ENCODE results near the gene DCTD. TPM values are rescaled to one million over a fixed set of nuclear protein-coding genes. Genes with fewer than 3 reads are reported as not detected.

The DCTD gene
- total and polyA plus RNA-seq, 2 experiments from 2014 or later, result 39.3 to 40.3 TPM

DNA sequence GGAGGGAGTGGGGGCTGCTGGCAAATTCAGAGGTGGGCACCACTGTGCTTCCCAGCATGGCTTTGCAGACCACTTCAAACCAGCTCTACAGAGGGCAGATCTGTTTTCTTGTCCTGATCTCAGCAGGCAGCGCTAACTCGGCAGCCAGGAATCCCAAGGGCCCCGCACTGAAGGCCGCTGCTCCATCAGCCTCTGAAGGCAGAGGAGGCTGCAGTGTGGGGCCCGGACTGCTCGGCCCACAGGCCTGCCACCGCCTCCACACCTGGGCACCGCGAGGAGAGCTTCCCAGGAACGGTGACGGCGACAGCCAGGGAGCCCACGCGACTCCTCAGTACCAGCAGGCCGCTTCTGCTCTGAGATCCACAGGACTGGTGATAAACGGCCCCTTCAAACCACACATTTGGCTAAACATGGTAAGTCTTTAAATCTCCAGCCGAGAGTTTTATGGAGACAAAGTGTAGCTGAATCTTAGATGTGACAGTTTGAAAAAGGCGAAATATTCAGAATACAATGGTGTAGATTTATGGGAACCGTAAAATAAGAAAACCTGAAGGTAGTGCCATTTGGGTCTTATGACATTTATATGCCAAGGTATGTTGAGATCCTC, 23.6 kb downstream of the DCTD start:
- H4K20me1 ChIP-seq (replicated peaks; ENCODE audit: insufficient read depth), result peaks cover 5% of the 10 kb centered on the region; the same call in 1 of the 2 replicates
- Mint-ChIP-seq H3K9me3 (no peaks in the 10 kb centered on the region), H3K36me3 (ENCODE audit: low read depth) (peaks cover 46% of the 10 kb centered on the region), H3K4me3 (no peak overlapping the region), H3K4me1 (peaks cover 4% of the 10 kb centered on the region; the same call in 1 of the 3 replicates), H3K27ac (no peak overlapping the region; the same call in 1 of the 2 replicates), H3K27me3 (ENCODE audit: insufficient read depth, low read depth, poor library complexity) (peaks cover 5% of the 10 kb centered on the region)
- no peaks in the 10 kb centered on the region for H3K4me1 ChIP-seq (ENCODE audit: insufficient read depth)
- no peaks in the 10 kb centered on the region; the same call in none of the 2 replicates for H3K36me3 ChIP-seq (ENCODE audit: insufficient read depth)
- no peaks in the 10 kb centered on the region for H3K27me3 ChIP-seq (ENCODE audit: insufficient read depth)
- TF ChIP-seq, protein P1, sequence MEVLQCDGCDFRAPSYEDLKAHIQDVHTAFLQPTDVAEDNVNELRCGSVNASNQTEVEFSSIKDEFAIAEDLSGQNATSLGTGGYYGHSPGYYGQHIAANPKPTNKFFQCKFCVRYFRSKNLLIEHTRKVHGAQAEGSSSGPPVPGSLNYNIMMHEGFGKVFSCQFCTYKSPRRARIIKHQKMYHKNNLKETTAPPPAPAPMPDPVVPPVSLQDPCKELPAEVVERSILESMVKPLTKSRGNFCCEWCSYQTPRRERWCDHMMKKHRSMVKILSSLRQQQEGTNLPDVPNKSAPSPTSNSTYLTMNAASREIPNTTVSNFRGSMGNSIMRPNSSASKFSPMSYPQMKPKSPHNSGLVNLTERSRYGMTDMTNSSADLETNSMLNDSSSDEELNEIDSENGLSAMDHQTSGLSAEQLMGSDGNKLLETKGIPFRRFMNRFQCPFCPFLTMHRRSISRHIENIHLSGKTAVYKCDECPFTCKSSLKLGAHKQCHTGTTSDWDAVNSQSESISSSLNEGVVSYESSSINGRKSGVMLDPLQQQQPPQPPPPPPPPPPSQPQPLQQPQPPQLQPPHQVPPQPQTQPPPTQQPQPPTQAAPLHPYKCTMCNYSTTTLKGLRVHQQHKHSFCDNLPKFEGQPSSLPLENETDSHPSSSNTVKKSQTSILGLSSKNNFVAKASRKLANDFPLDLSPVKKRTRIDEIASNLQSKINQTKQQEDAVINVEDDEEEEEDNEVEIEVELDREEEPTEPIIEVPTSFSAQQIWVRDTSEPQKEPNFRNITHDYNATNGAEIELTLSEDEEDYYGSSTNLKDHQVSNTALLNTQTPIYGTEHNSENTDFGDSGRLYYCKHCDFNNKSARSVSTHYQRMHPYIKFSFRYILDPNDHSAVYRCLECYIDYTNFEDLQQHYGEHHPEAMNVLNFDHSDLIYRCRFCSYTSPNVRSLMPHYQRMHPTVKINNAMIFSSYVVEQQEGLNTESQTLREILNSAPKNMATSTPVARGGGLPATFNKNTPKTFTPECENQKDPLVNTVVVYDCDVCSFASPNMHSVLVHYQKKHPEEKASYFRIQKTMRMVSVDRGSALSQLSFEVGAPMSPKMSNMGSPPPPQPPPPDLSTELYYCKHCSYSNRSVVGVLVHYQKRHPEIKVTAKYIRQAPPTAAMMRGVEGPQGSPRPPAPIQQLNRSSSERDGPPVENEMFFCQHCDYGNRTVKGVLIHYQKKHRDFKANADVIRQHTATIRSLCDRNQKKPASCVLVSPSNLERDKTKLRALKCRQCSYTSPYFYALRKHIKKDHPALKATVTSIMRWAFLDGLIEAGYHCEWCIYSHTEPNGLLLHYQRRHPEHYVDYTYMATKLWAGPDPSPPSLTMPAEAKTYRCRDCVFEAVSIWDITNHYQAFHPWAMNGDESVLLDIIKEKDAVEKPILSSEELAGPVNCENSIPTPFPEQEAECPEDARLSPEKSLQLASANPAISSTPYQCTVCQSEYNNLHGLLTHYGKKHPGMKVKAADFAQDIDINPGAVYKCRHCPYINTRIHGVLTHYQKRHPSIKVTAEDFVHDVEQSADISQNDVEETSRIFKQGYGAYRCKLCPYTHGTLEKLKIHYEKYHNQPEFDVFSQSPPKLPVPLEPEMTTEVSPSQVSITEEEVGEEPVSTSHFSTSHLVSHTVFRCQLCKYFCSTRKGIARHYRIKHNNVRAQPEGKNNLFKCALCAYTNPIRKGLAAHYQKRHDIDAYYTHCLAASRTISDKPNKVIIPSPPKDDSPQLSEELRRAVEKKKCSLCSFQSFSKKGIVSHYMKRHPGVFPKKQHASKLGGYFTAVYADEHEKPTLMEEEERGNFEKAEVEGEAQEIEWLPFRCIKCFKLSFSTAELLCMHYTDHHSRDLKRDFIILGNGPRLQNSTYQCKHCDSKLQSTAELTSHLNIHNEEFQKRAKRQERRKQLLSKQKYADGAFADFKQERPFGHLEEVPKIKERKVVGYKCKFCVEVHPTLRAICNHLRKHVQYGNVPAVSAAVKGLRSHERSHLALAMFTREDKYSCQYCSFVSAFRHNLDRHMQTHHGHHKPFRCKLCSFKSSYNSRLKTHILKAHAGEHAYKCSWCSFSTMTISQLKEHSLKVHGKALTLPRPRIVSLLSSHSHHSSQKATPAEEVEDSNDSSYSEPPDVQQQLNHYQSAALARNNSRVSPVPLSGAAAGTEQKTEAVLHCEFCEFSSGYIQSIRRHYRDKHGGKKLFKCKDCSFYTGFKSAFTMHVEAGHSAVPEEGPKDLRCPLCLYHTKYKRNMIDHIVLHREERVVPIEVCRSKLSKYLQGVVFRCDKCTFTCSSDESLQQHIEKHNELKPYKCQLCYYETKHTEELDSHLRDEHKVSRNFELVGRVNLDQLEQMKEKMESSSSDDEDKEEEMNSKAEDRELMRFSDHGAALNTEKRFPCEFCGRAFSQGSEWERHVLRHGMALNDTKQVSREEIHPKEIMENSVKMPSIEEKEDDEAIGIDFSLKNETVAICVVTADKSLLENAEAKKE (CRISPR knock-in tag; IDR thresholded peaks at IDR 0.05), result no peak
- TF ChIP-seq STAT1 (IDR thresholded peaks at IDR 0.05; ENCODE audit: unreplicated experiment) (no peak), POLR2AphosphoS5 (IDR thresholded peaks at IDR 0.05; ENCODE audit: low read depth) (no peak), CREB1 (CRISPR knock-in tag; IDR thresholded peaks at IDR 0.05; ENCODE audit: low read depth) (no peak), ZNF331 (CRISPR knock-in tag; IDR thresholded peaks at IDR 0.05; ENCODE audit: low read depth) (no peak), EZH2phosphoT487 (IDR thresholded peaks at IDR 0.05; ENCODE audit: unreplicated experiment) (no peak), EZH2 (IDR thresholded peaks at IDR 0.05; ENCODE audit: low read depth, unreplicated experiment) (no peak), ZNF114 (CRISPR knock-in tag; IDR thresholded peaks at IDR 0.05) (no peak), JUNB (IDR thresholded peaks at IDR 0.05; ENCODE audit: unreplicated experiment) (no peak), NANOG (IDR thresholded peaks at IDR 0.05; ENCODE audit: borderline replicate concordance) (no peak)
- TF ChIP-seq, protein P2, sequence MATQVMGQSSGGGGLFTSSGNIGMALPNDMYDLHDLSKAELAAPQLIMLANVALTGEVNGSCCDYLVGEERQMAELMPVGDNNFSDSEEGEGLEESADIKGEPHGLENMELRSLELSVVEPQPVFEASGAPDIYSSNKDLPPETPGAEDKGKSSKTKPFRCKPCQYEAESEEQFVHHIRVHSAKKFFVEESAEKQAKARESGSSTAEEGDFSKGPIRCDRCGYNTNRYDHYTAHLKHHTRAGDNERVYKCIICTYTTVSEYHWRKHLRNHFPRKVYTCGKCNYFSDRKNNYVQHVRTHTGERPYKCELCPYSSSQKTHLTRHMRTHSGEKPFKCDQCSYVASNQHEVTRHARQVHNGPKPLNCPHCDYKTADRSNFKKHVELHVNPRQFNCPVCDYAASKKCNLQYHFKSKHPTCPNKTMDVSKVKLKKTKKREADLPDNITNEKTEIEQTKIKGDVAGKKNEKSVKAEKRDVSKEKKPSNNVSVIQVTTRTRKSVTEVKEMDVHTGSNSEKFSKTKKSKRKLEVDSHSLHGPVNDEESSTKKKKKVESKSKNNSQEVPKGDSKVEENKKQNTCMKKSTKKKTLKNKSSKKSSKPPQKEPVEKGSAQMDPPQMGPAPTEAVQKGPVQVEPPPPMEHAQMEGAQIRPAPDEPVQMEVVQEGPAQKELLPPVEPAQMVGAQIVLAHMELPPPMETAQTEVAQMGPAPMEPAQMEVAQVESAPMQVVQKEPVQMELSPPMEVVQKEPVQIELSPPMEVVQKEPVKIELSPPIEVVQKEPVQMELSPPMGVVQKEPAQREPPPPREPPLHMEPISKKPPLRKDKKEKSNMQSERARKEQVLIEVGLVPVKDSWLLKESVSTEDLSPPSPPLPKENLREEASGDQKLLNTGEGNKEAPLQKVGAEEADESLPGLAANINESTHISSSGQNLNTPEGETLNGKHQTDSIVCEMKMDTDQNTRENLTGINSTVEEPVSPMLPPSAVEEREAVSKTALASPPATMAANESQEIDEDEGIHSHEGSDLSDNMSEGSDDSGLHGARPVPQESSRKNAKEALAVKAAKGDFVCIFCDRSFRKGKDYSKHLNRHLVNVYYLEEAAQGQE (IDR thresholded peaks at IDR 0.05; ENCODE audit: unreplicated experiment), result no peak
- TF ChIP-seq, protein P3, sequence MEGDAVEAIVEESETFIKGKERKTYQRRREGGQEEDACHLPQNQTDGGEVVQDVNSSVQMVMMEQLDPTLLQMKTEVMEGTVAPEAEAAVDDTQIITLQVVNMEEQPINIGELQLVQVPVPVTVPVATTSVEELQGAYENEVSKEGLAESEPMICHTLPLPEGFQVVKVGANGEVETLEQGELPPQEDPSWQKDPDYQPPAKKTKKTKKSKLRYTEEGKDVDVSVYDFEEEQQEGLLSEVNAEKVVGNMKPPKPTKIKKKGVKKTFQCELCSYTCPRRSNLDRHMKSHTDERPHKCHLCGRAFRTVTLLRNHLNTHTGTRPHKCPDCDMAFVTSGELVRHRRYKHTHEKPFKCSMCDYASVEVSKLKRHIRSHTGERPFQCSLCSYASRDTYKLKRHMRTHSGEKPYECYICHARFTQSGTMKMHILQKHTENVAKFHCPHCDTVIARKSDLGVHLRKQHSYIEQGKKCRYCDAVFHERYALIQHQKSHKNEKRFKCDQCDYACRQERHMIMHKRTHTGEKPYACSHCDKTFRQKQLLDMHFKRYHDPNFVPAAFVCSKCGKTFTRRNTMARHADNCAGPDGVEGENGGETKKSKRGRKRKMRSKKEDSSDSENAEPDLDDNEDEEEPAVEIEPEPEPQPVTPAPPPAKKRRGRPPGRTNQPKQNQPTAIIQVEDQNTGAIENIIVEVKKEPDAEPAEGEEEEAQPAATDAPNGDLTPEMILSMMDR (conservative IDR thresholded peaks at IDR 0.05; ENCODE audit: low read depth in 2 of 2), result no peak
- TF ChIP-seq, protein P4, sequence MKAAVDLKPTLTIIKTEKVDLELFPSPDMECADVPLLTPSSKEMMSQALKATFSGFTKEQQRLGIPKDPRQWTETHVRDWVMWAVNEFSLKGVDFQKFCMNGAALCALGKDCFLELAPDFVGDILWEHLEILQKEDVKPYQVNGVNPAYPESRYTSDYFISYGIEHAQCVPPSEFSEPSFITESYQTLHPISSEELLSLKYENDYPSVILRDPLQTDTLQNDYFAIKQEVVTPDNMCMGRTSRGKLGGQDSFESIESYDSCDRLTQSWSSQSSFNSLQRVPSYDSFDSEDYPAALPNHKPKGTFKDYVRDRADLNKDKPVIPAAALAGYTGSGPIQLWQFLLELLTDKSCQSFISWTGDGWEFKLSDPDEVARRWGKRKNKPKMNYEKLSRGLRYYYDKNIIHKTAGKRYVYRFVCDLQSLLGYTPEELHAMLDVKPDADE (IDR thresholded peaks at IDR 0.05), result no peak
- no peaks in the 10 kb centered on the region for H3K9me2 ChIP-seq (ENCODE audit: insufficient read depth)
- H2AFZ ChIP-seq, result no peak overlapping the region
- H3K4me2 ChIP-seq, result no peak overlapping the region
- DNase-seq (ENCODE audit: low spot score) (no peak), ATAC-seq (peak; percentile 46)
- no peak overlapping the region for H3K27ac ChIP-seq (ENCODE audit: low read depth)
- H3K4me3 ChIP-seq, result no peak overlapping the region
- H3F3A ChIP-seq (replicated peaks; ENCODE audit: low read depth), result no peaks in the 10 kb centered on the region
- no peaks in the 10 kb centered on the region for H3K79me2 ChIP-seq (replicated peaks; ENCODE audit: insufficient read depth)
